ENCODE data around the gene FLRT1. TPM values are rescaled to one million over a fixed set of nuclear protein-coding genes. Genes with fewer than 3 reads are reported as not detected.

FLRT1 gene
- total and polyA plus RNA-seq, 2 experiments from 2014 or later = 0.76 to 1.1 TPM

GRCh38 chr11:64048042-64048854 is 12.5 kb downstream of the FLRT1 start:
- Histone ChIP-seq H3K27ac (ENCODE audit: low read depth) (no peak overlapping the region), H3K4me1 (ENCODE audit: insufficient read depth) (peaks cover 2% of the 10 kb centered on the region; the same call in 1 of the 2 replicates), H3K4me2 (no peak overlapping the region), H3K9me2 (ENCODE audit: insufficient read depth) (no peaks in the 10 kb centered on the region), H4K20me1 (replicated peaks; ENCODE audit: insufficient read depth) (peaks cover 8% of the 10 kb centered on the region; the same call in 1 of the 2 replicates), H2AFZ (no peak overlapping the region), H3K4me3 (no peak overlapping the region), H3K36me3 (ENCODE audit: insufficient read depth) (no peaks in the 10 kb centered on the region), H3K79me2 (replicated peaks; ENCODE audit: insufficient read depth) (no peaks in the 10 kb centered on the region), H3K27me3 (ENCODE audit: insufficient read depth) (peaks cover 91% of the 10 kb centered on the region), H3F3A (replicated peaks; ENCODE audit: low read depth) (0 out of 2 replicates have a peak, but pooled peaks cover 2% of the 10 kb centered on the region)
- no peaks in the 10 kb centered on the region for H3K9me3 Mint-ChIP-seq
- H3K36me3 Mint-ChIP-seq (ENCODE audit: low read depth) = no peaks in the 10 kb centered on the region
- DNase-seq (ENCODE audit: low spot score) (no peak), ATAC-seq (peak; percentile 24; the same call in 2 of the 3 replicates)
- no peak overlapping the region for H3K27ac Mint-ChIP-seq
- H3K4me1 Mint-ChIP-seq = peaks cover 9% of the 10 kb centered on the region
- TF ChIP-seq, protein P1, sequence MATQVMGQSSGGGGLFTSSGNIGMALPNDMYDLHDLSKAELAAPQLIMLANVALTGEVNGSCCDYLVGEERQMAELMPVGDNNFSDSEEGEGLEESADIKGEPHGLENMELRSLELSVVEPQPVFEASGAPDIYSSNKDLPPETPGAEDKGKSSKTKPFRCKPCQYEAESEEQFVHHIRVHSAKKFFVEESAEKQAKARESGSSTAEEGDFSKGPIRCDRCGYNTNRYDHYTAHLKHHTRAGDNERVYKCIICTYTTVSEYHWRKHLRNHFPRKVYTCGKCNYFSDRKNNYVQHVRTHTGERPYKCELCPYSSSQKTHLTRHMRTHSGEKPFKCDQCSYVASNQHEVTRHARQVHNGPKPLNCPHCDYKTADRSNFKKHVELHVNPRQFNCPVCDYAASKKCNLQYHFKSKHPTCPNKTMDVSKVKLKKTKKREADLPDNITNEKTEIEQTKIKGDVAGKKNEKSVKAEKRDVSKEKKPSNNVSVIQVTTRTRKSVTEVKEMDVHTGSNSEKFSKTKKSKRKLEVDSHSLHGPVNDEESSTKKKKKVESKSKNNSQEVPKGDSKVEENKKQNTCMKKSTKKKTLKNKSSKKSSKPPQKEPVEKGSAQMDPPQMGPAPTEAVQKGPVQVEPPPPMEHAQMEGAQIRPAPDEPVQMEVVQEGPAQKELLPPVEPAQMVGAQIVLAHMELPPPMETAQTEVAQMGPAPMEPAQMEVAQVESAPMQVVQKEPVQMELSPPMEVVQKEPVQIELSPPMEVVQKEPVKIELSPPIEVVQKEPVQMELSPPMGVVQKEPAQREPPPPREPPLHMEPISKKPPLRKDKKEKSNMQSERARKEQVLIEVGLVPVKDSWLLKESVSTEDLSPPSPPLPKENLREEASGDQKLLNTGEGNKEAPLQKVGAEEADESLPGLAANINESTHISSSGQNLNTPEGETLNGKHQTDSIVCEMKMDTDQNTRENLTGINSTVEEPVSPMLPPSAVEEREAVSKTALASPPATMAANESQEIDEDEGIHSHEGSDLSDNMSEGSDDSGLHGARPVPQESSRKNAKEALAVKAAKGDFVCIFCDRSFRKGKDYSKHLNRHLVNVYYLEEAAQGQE (IDR thresholded peaks at IDR 0.05; ENCODE audit: unreplicated experiment) = no peak
- TF ChIP-seq CTCF (conservative IDR thresholded peaks at IDR 0.05; ENCODE audit: low read depth in 2 of 2) (no peak), POLR2AphosphoS5 (IDR thresholded peaks at IDR 0.05; ENCODE audit: low read depth) (no peak), EZH2 (IDR thresholded peaks at IDR 0.05; ENCODE audit: low read depth, unreplicated experiment) (no peak), STAT1 (IDR thresholded peaks at IDR 0.05; ENCODE audit: unreplicated experiment) (no peak), CREB1 (CRISPR knock-in tag; IDR thresholded peaks at IDR 0.05; ENCODE audit: low read depth) (no peak), ZNF114 (CRISPR knock-in tag; IDR thresholded peaks at IDR 0.05) (no peak), ZNF331 (CRISPR knock-in tag; IDR thresholded peaks at IDR 0.05; ENCODE audit: low read depth) (no peak), EZH2phosphoT487 (IDR thresholded peaks at IDR 0.05; ENCODE audit: unreplicated experiment) (no peak), JUNB (IDR thresholded peaks at IDR 0.05; ENCODE audit: unreplicated experiment) (no peak)
- peaks cover 41% of the 10 kb centered on the region for H3K27me3 Mint-ChIP-seq (ENCODE audit: insufficient read depth, low read depth, poor library complexity)
- H3K4me3 Mint-ChIP-seq = no peak overlapping the region
